ENCODE results near the gene ARL5C. TPM values are rescaled to one million over a fixed set of nuclear protein-coding genes. Genes with fewer than 3 reads are reported as not detected.

The ARL5C gene
- total RNA-seq, 1 donor from 2014 or later, result not detected

DNA sequence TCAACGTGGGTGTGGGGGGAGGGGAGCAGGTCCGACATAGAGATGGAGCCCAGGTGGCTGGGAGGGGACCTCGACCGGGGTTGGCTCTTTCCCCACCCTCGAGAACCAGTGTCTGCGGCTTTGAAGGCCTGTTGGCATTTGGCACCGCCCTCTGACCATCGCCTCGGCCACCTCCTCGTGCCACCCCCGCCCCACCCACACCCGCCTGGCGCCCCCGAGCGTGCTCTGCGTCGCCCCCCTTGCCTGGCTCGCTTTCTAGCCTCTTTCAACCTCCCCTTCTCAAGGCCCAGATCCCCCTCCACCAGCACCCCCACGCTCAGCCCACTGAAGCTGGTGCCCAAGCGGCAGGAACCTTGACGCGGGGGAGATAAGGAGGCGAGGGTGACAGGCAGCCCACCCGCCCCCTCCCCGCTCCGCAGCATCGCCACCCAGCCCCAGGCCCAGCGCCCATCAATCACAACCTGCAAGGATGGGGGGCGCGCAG is 30.9 kb upstream of the ARL5C start:
- no peaks in the 10 kb centered on the region for H3K27me3 Mint-ChIP-seq (ENCODE audit: low read depth)
- H3K4me3 Mint-ChIP-seq, result peak overlapping the region; percentile 88
- H3K9me3 Mint-ChIP-seq, result no peaks in the 10 kb centered on the region
- TF ChIP-seq, protein P1, sequence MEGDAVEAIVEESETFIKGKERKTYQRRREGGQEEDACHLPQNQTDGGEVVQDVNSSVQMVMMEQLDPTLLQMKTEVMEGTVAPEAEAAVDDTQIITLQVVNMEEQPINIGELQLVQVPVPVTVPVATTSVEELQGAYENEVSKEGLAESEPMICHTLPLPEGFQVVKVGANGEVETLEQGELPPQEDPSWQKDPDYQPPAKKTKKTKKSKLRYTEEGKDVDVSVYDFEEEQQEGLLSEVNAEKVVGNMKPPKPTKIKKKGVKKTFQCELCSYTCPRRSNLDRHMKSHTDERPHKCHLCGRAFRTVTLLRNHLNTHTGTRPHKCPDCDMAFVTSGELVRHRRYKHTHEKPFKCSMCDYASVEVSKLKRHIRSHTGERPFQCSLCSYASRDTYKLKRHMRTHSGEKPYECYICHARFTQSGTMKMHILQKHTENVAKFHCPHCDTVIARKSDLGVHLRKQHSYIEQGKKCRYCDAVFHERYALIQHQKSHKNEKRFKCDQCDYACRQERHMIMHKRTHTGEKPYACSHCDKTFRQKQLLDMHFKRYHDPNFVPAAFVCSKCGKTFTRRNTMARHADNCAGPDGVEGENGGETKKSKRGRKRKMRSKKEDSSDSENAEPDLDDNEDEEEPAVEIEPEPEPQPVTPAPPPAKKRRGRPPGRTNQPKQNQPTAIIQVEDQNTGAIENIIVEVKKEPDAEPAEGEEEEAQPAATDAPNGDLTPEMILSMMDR (conservative IDR thresholded peaks at IDR 0.05), result no peak
- peaks cover 47% of the 10 kb centered on the region for H3K4me1 Mint-ChIP-seq
- H3K27ac Mint-ChIP-seq (ENCODE audit: unreplicated experiment), result no peak overlapping the region
- peaks cover 8% of the 10 kb centered on the region for H3K36me3 Mint-ChIP-seq (ENCODE audit: low read depth)
- DNase-seq (ENCODE audit: low read depth, low spot score), result no peak

DNA sequence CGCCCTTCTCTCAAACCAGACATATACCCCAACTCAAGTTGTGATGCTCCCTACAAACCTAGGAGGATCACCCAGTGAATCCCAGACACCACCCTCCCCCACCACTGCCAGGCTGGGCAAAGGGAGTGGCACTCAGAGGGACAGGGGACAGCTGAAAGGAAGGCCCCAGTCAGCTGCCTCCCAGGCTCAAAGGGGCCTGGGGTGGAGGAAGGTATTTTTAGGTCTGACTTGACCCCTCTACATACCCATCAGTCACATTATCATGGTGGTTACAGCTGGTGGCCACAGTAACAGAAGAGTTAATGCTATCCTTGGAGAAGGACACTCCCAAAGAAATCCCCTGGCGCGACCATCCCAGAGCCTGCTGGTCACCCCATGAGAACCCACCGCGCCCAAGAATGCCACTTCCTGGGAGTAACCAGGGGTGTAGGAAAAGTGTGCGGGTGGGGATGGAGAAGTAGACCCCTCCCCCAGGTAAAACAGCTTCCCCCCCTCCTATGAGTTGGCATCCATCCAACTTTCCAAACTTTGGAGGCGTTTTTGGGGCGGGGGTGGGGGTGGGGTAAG is 30.4 kb upstream of the ARL5C start:
- no peak overlapping the region for H3K27ac Mint-ChIP-seq (ENCODE audit: unreplicated experiment)
- DNase-seq (ENCODE audit: low read depth, low spot score), result no peak
- peak overlapping the region; percentile 85 for H3K4me3 Mint-ChIP-seq
- TF ChIP-seq, protein P1 (conservative IDR thresholded peaks at IDR 0.05), result no peak
- peaks cover 8% of the 10 kb centered on the region for H3K36me3 Mint-ChIP-seq (ENCODE audit: low read depth)
- no peaks in the 10 kb centered on the region for H3K27me3 Mint-ChIP-seq (ENCODE audit: low read depth)
- no peaks in the 10 kb centered on the region for H3K9me3 Mint-ChIP-seq
- H3K4me1 Mint-ChIP-seq, result peaks cover 47% of the 10 kb centered on the region

DNA sequence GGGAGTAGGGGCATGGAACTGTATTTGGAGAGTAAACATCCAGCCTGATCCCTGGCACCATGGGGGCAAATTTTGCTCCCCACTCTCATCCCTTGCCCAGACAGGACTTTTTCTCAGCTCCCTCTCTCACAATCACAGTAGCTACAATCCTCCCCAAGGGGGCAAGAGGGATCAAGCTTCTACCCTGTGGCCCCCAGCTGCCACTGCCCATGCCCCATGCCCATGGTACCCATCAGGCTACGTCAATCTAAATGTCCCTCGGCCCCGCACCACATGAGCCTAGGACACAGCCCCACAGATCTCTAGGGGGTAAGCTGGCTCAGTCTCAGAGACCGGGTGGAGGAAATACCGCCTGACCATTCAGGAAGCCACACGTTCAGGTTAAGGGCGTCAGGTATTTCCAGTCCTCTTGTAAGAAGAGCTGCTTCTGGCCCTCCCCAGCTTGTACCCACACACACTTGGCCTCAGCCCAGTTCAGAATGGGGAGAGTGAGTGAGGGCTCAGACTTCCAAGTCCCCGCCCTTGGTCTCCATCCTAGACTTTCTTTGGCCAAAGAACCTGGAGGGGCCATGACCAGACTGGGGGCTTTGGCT is 29.7 kb upstream of the ARL5C start:
- TF ChIP-seq, protein P1 (conservative IDR thresholded peaks at IDR 0.05), result no peak
- H3K9me3 Mint-ChIP-seq, result no peaks in the 10 kb centered on the region
- peaks cover 5% of the 10 kb centered on the region for H3K36me3 Mint-ChIP-seq (ENCODE audit: low read depth)
- H3K27ac Mint-ChIP-seq (ENCODE audit: unreplicated experiment), result no peak overlapping the region
- peaks cover 40% of the 10 kb centered on the region for H3K4me1 Mint-ChIP-seq
- H3K27me3 Mint-ChIP-seq (ENCODE audit: low read depth), result no peaks in the 10 kb centered on the region
- peak overlapping the region; percentile 85 for H3K4me3 Mint-ChIP-seq
- no peak for DNase-seq (ENCODE audit: low read depth, low spot score)

DNA sequence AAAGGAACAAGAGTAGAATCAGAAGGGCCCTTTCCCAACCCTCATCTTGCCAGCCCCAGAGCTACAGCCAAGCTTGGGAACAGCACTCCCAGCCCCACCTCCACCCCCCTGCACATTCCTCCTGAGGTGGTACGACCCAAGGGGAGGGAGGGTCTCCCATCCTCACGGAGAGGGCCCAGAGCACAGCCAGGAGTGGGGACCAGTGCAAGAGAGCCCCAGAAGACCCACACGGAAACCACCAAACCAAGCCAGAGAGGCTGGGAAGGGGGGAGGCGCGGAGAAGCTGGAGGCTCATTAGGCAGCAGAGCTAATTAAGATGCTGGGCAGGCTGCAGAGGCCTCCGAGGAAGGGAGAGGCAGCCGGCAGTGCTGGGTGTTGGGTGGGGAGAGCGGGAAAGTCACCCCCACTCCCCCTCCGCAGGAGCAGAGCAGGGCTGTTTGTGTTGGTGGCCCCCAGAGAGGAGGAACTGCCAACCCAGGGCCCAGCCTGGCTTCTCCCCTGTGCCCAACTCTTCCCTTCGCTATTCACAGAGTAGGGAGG is 29.1 kb upstream of the ARL5C start:
- TF ChIP-seq, protein P1 (conservative IDR thresholded peaks at IDR 0.05), result no peak
- no peak for DNase-seq (ENCODE audit: low read depth, low spot score)
- no peaks in the 10 kb centered on the region for H3K9me3 Mint-ChIP-seq
- peaks cover 37% of the 10 kb centered on the region for H3K4me1 Mint-ChIP-seq
- H3K4me3 Mint-ChIP-seq, result peak overlapping the region; percentile 85
- peaks cover 5% of the 10 kb centered on the region for H3K36me3 Mint-ChIP-seq (ENCODE audit: low read depth)
- no peaks in the 10 kb centered on the region for H3K27me3 Mint-ChIP-seq (ENCODE audit: low read depth)
- H3K27ac Mint-ChIP-seq (ENCODE audit: unreplicated experiment), result no peak overlapping the region

DNA sequence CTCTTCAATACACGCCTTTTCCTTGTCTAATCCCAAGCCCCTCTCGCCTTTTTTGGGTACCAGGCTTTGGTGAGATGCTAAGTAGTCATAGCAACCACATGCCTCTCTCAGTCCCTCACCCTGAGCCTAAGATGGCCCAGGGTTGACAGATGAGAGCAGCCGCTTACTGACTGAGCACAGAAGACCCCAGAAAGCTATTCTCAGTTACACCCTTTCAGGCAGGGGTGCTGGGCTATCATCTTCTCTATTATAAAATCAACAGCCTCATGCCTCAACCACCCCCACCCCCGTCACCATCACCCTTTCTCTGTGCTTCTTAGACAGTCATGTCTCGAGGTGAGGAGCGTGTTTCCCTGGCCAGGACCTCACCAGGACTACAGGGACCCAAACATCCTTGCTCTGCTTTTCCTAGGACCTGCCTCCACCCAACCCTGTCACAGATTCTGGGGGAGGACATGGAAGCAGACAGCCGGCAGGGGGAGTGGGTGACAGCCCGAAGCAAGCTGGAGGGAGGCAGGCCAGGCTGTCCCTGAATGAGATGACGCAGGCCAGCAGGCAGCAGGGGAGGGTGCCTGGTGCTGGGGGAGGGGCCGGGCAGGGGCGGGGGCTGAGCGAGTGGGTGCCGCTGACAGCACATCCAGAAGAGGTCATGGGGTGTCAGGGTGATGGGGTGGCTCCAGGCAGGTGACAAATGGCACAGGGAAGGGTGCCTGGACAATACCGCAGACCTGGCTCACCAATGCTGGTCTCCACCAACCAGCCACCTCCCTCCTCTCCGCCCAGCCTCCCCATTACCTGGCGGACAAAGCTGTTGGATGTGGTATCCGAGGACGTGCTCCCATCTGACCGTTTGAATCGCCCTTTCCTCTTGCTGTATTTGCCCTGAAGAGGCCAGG is 28.4 kb upstream of the ARL5C start:
- peak overlapping the region; percentile 67 for H3K4me3 Mint-ChIP-seq
- peaks cover 5% of the 10 kb centered on the region for H3K36me3 Mint-ChIP-seq (ENCODE audit: low read depth)
- peak; percentile 54 for DNase-seq (ENCODE audit: low read depth, low spot score)
- H3K27ac Mint-ChIP-seq (ENCODE audit: unreplicated experiment), result peak overlapping the region; percentile 90
- H3K27me3 Mint-ChIP-seq (ENCODE audit: low read depth), result no peaks in the 10 kb centered on the region
- peaks cover 30% of the 10 kb centered on the region for H3K4me1 Mint-ChIP-seq
- no peaks in the 10 kb centered on the region for H3K9me3 Mint-ChIP-seq
- TF ChIP-seq, protein P1 (conservative IDR thresholded peaks at IDR 0.05), result peak; percentile 38
